ENCODE data around the gene CCDC88A. TPM values are rescaled to one million over a fixed set of nuclear protein-coding genes. Genes with fewer than 3 reads are reported as not detected.

Gene CCDC88A
- total RNA-seq, 2 donors from 2014 or later: 50.0 to 74.5 TPM

- Histone ChIP-seq H3K4me3 (no peak overlapping the region), H3K9me3 (no peaks in the 10 kb centered on the region), H3K4me1 (ENCODE audit: control insufficient read depth in 1 of 2, low read depth in 2 of 2) (no peaks in the 10 kb centered on the region), H3K27ac (no peak overlapping the region), H3K27me3 (replicated peaks; ENCODE audit: insufficient read depth) (no peaks in the 10 kb centered on the region), H3K36me3 (peaks cover 5% of the 10 kb centered on the region)
- DNase-seq (ENCODE audit: low spot score) (no peak), ATAC-seq (ENCODE audit: insufficient number of reproducible peaks, low FRiP score, low read depth) (no peak)
- TF ChIP-seq, protein P1, sequence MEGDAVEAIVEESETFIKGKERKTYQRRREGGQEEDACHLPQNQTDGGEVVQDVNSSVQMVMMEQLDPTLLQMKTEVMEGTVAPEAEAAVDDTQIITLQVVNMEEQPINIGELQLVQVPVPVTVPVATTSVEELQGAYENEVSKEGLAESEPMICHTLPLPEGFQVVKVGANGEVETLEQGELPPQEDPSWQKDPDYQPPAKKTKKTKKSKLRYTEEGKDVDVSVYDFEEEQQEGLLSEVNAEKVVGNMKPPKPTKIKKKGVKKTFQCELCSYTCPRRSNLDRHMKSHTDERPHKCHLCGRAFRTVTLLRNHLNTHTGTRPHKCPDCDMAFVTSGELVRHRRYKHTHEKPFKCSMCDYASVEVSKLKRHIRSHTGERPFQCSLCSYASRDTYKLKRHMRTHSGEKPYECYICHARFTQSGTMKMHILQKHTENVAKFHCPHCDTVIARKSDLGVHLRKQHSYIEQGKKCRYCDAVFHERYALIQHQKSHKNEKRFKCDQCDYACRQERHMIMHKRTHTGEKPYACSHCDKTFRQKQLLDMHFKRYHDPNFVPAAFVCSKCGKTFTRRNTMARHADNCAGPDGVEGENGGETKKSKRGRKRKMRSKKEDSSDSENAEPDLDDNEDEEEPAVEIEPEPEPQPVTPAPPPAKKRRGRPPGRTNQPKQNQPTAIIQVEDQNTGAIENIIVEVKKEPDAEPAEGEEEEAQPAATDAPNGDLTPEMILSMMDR (IDR thresholded peaks at IDR 0.05): no peak
Measured at GRCh38 chr2:55327470-55328230, 92.0 kb downstream of the CCDC88A start.

DNA sequence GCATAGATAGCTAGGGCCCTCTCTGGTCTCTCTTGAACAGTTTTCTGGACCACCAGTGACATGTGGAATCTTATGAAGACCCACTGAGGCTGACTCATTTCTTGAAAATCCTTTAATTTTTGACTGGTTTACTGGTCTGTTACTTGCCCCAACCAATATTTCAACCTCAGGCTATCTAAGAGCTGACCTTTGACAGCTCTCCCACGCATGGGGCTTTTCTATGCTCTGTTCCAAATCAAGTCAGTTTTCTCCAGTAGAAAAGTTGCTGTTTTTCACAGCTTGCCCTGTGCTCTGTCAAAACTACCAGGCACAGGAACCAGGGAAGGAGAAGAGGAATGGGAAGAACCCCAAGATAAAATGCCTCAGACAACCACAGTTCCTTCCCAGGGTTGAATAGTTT is 104.7 kb downstream of the CCDC88A start:
- Histone ChIP-seq H3K9me3 (no peaks in the 10 kb centered on the region), H3K36me3 (peaks cover 16% of the 10 kb centered on the region), H3K27me3 (replicated peaks; ENCODE audit: insufficient read depth) (no peaks in the 10 kb centered on the region), H3K27ac (no peak overlapping the region), H3K4me1 (ENCODE audit: control insufficient read depth in 1 of 2, low read depth in 2 of 2) (no peaks in the 10 kb centered on the region), H3K4me3 (no peak overlapping the region)
- ATAC-seq (ENCODE audit: insufficient number of reproducible peaks, low FRiP score, low read depth) (no peak), DNase-seq (ENCODE audit: low spot score) (no peak)
- TF ChIP-seq, protein P1 (IDR thresholded peaks at IDR 0.05): no peak

DNA sequence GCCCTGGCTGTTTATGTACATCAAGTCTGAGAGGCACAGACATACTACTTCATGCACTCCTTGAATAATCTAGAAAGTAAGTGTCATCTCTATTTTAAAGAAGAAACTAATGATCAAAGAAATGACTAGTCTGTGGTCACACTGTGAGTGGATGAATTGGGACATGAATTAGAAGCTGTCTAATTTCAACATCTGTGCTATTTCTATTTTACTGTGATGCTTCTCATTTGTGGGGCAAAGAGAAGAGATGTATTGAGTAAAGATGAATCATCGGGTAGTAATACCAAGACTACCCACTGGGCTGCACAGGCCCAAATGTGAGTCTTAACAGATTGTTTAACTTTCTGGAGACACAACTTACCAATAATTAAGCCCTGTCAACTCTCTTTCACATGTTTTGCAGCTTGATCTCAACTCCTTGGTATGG is 108.2 kb downstream of the CCDC88A start:
- peaks cover 20% of the 10 kb centered on the region for H3K36me3 ChIP-seq
- no peak overlapping the region for H3K27ac ChIP-seq
- no peaks in the 10 kb centered on the region for H3K27me3 ChIP-seq (replicated peaks; ENCODE audit: insufficient read depth)
- no peaks in the 10 kb centered on the region for H3K9me3 ChIP-seq
- no peaks in the 10 kb centered on the region for H3K4me1 ChIP-seq (ENCODE audit: control insufficient read depth in 1 of 2, low read depth in 2 of 2)
- ATAC-seq (ENCODE audit: insufficient number of reproducible peaks, low FRiP score, low read depth) (no peak), DNase-seq (ENCODE audit: low spot score) (no peak)
- no peak overlapping the region for H3K4me3 ChIP-seq
- TF ChIP-seq, protein P1 (IDR thresholded peaks at IDR 0.05): no peak

DNA sequence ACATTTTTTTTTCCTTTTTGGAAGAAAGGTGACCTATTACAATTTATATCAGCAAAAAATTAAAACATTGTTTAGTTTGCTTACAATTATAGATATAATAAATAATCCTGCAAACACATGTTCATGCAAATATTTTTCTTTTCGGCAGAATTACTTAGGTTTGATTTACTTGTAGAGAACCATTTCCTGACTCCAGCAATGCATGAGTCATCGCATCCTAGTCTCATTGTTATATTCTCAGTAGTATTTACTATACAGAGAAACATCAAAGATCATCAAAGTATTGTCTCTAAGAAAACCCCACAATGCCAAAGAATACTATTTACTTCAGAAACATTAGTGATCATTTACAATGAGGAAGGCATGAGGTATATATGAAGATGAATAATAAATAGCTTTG is 110.2 kb downstream of the CCDC88A start:
- TF ChIP-seq, protein P1 (IDR thresholded peaks at IDR 0.05): no peak
- DNase-seq (ENCODE audit: low spot score) (no peak), ATAC-seq (ENCODE audit: insufficient number of reproducible peaks, low FRiP score, low read depth) (no peak)
- Histone ChIP-seq H3K27me3 (replicated peaks; ENCODE audit: insufficient read depth) (no peaks in the 10 kb centered on the region), H3K4me1 (ENCODE audit: control insufficient read depth in 1 of 2, low read depth in 2 of 2) (no peaks in the 10 kb centered on the region), H3K27ac (no peak overlapping the region), H3K36me3 (peaks cover 13% of the 10 kb centered on the region), H3K4me3 (no peak overlapping the region), H3K9me3 (no peaks in the 10 kb centered on the region)

DNA sequence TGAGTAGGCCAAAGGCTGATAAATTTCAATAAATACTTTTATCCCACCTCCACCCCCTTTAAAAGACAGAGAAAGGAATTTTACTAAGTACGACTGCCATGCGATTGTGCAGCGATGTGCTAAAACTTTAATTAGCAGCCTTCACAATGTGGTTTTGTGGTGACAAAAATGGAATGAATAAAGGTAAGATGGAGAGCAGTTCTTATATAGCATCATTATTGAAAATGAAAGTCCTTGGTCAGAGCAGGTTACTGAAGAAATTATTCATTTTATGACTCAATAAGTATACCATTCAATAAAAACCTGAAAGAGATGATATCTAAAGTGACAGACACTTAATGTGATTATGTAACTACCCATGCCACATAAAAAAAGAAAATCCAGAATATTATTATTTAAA is 117.4 kb downstream of the CCDC88A start:
- peaks cover 2% of the 10 kb centered on the region for H3K36me3 ChIP-seq
- TF ChIP-seq, protein P1 (IDR thresholded peaks at IDR 0.05): no peak

More for the DNA sequence above, 117.4 kb downstream of the CCDC88A start:
- Histone ChIP-seq H3K9me3 (no peaks in the 10 kb centered on the region), H3K4me1 (ENCODE audit: control insufficient read depth in 1 of 2, low read depth in 2 of 2) (no peaks in the 10 kb centered on the region), H3K27ac (no peak overlapping the region), H3K4me3 (no peak overlapping the region), H3K27me3 (replicated peaks; ENCODE audit: insufficient read depth) (no peaks in the 10 kb centered on the region)
- DNase-seq (ENCODE audit: low spot score) (no peak), ATAC-seq (ENCODE audit: insufficient number of reproducible peaks, low FRiP score, low read depth) (no peak)
